GM21576 (cell line): ENCODE measurements around the gene RMRP.

Source experiments
- ATAC-seq: cut with Tn5 transposase; IDR thresholded peaks from one replicate; pipeline ENCODE4 v1.9.1; 2021; ENCODE audit warnings: mild to moderate bottlenecking, moderate library complexity; ENCODE audit not compliant: unreplicated experiment

The RMRP gene

DNA sequence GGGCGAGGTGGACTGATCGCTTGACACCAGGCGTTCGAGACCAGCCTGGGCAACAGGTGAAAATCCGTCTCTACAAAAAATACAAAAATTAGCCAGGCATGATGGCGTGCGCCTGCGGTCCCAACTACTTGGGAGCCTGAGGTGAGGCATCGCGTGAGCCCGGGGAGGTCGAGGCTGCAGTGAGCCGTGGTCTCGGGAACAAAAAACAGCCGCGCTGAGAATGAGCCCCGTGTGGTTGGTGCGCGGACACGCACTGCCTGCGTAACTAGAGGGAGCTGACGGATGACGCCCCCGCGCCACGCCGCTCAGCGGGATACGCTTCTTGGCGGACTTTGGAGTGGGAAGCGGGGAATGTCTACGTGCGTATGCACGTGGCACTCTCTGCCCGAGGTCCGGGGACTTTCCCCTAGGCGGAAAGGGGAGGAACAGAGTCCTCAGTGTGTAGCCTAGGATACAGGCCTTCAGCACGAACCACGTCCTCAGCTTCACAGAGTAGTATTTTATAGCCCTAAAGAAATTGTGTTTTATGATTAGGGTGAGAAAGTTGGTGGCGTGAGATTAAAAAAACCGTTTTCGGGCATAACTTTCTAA is at the start of gene RMRP:
Gene RMRP (minus strand): TSS at position 474 of the 591 bp plus-strand sequence.
- peak; percentile 85 for ATAC-seq

DNA sequence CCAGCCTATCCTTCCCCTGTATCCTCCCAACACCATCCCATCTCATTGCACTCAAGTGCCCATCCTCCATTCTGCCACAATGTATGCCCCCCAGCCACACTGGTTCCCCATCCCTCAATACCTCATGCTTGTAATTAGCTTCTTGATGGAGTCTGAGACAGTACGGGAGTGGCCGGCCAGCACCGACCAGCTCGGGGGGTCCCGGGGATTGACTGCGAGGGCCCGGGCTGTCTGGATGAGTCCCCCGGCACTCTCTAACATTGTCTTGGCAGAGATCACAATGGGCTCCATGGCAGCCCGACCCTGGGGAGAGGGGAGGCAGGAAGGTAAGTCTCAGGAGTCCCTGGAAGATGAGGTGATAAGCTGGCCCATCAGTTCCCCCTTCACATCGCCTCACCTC is 49.1 kb upstream of the RMRP start:
- no peak for ATAC-seq

DNA sequence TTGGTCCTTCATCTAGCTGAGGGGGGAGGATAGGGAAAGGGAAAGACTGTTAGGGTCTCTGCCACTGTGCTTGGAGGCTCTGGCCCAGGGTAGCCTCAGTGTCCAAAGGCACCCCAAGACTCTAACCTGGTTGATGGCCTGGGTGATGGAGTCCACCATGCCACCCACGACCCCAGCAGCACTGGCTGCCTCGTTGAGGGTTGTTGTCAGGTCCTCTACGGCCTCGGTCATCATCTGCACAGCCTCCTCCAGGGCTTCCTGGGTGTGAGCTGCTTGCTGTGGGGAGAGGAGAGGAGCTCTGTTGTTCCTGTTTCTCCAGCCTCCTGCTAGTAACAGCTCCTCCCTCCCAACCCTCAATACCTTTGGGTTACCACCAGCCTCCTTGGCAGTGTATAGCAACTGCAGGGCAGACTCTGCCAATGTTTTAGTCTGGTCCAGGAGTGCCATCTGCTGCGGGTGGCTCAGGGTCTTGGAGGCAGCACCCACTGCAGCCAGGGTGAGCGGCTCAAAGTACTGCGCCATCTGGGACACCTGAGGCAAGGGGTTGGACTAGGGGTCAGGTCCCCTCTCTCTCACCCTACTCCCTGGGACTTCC is 48.1 kb upstream of the RMRP start:
- no peak for ATAC-seq

DNA sequence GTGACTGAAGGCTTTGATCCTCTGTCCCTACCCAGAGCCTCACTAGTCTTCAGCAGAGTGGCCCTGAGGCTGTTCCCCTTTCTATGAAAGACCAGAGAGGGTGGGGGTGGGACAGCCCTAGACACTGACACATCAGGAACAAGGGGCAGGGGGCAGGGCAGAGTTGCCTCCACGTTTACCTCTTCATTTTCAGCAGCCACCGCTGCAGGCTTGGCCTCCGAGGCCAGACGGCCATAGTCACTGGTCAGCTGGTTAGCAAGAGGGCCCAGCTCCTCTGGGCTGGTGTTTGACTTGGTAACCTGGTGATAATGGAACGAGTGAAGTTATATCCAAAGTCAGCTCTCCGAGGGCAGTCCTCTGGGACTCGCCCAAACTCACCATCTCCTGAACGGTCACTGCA is 47.6 kb upstream of the RMRP start:
- ATAC-seq = no peak

DNA sequence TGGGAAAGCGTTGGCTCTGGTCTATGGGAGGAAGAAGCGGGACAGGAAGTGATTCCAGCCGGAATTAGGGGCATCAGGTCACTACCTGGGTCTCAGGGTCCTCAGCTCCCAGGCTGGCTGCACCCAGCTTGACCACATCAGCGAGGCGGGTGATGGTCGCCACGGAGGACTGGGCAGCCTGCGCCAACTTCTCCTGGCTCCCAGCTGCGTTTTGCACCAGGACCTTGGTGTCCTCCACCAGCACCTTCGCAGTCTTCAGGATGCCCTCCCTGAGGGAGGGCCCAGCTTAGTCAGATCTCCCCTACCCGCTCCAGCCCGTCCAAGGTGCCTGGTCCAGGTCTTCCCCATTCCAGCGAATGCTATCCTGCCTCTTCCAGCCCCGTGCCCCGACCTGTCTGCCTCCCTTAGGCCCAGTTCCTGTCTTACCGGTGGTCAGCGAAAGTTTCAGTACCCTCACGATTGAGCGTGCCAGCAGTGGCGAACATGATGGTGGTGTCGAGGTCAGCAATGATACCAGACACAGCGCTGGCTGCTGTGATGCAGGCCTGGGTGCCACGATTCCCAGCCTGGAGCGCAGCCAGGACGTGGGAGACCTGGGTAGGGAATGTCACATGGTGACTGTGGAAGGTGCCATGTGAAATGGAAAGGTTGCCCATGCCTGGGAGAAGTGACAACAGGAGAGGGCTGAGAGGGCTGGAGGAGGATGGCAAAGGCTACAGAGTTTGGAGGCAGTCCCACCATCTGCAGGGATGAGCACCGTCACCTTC is 46.3 kb upstream of the RMRP start:
- no peak for ATAC-seq

DNA sequence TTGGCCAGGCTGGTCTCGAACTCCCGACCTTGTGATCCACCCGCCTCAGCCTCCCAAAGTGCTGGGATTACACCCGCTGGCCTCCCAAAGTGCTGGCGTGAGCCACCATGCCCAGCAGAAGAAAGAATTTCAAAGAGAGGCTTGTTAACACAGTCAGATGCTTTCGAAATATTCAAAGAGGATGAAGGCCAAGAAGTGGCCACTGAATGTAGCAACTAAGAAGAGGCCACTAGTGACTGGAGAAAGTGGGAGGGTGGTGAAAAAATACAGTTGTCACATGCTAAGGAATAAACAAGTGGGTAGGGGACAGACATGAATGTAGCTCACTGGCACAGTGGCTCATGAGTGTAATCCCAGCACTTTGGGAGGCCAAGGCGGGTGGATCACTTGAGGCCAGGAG is 44.9 kb upstream of the RMRP start:
- no peak for ATAC-seq

DNA sequence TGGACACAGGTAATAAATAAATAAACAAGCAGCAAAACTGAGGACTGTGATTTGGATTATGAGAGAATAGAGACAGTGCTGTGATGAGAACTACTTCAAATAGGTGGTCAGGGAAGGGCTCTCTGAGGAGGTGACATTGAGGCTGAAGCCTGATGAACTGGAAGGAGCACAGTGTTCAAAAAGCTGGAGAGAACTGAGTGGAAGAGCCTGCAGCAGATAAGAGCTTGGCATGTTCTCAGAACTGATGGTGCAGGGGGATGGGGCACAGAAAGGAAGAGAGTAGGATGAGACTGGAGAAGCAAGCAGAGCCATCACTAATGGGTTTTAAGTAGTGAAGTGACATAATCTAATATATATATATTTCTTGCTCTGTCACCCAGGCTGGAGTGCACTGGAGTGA is 43.1 kb upstream of the RMRP start:
- no peak for ATAC-seq

DNA sequence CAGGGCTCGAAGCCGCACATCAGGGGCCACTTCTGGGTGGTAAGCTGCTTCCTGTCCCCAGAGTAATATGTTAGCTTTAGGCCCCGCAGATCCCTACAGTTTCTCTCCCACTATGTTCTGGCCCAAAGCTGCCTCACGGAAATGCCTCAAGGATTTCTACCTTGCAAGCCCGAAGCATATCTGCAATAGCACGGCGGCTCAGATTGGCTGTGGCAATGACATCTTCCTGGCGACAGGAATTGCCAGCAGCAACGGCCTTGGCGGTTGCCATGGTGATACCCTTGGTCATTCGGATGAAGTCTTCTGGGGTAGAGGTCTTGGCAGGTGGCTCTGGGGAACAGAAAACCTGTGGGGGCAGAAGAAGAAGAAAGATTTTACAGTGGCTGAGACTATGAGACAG is 42.2 kb upstream of the RMRP start:
- no peak for ATAC-seq

DNA sequence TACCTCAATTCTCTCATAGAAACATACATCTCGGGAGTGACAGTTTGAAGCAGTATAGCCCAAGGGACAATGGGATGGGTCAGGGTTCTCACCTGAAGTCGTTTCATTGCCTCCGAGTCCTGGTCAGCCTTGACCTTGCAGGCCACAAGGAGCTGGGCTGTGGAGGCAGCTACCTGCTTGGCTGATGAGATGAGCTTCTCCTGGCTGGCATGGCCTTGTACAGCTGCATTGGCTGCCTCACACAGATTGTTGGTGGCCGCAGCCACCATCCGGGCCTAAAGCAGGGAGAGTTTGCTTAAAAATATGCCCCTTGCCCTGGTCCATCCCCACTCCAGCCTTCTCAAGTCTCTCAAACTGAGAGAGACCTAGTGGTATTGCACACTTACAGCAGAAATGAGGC is 40.4 kb upstream of the RMRP start:
- no peak for ATAC-seq

DNA sequence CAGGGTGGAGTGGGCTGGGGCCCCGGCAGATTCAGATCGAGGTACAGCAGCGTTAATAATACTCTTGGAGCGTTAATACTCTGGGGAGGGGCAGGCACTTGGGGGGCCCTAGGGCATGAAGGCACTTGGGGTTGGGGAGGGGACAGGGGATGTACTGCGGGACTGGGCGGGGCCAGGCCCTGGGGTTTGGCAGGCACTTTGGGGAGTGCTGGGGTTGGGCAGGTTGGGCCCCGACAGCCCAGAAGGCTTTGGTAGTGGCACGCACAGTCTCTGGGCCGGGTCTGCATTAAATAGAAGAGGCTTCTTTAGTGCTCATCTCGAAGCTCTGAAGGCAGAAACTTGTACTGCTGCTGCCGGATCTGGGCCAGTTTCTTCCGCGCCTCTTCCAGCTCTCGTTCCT is 39.7 kb upstream of the RMRP start:
- no peak for ATAC-seq

DNA sequence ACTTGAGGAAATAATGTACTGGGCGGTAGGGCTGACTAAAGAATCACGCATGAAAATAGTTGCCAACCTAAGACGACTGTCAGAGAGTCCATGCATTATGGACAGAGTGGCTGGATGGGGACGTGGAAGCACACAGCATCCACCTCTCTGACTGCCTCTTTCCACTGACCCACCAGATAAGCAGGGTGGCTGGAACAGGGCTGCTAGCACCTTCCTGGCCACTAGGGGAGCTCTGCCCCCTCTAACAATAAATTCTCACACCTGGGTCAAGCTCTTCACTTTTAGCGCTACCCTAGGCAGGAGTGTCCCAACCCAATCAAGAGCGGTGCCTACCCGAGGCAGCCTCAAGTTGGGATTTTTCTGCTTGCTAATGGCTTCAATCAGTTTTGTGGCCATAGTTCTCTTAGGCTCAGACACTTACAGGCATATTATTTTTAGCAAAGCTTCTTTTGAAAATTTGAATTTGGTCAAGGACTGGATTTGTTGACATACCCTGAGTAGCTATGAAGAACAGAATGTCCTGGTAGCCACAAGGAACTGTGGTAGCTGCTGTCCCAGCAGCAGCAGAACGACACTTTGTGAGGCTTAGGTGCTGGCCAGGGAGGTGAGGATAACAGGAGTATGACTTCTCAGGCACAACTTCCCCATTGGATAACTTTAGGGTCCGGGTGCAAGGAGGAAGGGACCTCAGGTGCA is 38.8 kb upstream of the RMRP start:
- ATAC-seq = peak; percentile 81

DNA sequence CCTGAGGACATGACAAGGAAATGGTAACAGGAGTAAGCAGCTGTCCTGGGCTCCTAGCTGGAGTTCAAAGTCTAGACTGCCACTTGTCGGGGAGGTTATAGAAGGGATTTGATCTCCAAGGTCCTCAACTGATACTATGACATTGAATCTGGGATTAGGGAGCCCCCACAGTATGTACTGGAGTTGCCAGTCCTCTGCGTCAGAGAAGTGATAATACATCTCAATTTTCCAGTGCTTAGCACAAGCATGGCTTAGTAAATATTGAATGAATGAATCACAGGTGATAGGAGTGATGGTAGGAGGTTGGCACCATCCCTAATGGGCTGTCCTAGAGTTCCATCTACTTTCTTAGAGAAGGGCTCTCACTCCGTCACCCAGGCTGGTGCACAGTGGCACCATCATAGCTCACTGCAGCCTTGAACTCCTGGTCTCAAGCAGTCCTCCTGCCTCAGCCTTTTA is 38.2 kb upstream of the RMRP start:
- ATAC-seq = no peak

DNA sequence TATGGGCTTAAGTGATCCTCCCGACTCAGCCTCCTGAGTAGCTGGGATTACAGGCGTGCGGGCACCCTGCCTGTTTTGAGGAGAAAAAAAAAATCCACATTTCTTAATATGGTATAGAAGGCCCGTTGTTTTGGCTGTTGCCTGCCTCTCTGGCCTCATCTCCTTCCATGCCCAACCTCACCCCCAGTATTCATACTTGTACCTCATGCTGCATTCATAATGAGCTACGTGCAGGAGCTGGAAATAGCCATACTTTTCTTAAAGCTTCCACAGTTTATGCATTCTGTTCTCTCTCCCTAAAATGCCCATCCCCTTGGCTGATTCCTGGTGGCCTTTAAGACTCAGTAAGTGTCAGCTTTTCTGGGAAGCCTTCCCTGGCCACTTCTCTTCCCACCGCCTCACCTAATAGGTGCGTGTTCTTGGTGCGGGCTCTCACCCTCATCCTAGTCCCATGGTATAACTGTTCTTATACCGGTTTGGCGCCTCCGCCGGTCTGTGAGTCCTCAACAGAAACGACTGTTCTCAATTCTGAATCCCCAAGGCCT is 34.0 kb upstream of the RMRP start:
- ATAC-seq = no peak

DNA sequence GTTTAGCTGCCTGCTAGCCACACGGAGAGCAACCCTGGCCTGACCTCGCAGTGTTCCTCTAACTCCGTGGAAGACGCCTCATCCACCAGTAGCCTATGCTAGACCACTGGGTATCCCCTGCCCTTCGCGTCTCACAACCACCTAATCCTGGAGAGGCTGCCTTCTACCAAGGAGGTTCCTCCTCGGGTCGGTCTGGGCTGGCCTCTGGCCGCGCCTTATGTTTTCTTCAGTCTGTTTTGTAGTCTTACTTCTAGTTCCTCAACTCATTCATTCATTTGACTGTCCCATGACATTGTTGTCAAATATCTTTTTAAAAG is 33.5 kb upstream of the RMRP start:
- ATAC-seq = no peak

DNA sequence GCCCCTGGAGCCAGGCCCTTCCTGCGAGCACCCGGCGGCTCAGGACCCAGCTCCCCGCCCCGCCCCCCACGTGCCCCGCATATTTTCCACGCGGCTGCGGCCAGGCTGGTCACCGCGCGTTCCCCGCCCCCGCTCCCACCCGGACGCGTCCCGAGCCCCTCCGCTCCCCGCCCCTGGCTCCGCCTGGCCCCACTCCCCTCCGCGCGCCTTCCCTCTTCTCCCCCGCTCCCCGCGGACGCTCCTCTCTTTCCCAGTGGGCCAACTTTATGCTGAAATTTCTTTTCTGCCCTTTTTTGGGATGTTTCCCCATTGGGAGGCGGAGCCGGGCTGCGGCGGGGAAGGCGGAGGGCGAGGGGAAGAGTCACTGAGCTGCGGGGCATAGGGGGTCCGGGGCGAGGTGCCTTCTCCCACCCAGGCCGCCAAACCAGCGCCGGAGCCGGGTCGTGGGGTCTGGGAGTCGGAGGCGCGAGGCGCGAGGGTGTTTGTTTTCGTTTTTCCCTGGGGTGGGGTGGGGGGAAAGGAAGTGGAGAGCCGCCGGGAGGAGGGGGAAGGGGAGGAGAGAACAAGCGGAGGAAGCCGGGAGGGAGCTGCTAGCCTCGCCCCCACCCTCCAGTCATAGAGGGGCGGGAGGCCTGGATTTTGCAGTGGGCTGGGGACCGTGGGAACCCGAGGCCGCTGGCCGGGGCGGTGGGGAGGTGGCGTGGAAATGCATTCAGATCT is 33.0 kb upstream of the RMRP start:
- ATAC-seq = no peak

DNA sequence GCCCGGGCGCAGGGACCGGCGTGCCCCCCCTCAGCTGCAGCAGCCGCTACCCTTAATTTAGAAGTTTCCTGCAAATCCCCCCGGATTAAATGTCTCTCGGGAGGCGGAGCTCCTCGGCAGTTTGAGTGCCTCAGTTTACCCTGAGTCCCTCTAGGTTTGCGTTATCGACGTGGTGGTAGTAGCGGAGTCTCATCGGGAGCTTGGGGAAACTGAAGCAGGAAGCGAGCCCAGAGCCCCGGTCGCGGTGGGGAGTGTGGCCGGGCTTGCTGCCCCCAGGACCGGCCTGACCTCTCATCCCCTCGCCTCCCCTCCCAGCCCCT is 32.4 kb upstream of the RMRP start:
- ATAC-seq = no peak

DNA sequence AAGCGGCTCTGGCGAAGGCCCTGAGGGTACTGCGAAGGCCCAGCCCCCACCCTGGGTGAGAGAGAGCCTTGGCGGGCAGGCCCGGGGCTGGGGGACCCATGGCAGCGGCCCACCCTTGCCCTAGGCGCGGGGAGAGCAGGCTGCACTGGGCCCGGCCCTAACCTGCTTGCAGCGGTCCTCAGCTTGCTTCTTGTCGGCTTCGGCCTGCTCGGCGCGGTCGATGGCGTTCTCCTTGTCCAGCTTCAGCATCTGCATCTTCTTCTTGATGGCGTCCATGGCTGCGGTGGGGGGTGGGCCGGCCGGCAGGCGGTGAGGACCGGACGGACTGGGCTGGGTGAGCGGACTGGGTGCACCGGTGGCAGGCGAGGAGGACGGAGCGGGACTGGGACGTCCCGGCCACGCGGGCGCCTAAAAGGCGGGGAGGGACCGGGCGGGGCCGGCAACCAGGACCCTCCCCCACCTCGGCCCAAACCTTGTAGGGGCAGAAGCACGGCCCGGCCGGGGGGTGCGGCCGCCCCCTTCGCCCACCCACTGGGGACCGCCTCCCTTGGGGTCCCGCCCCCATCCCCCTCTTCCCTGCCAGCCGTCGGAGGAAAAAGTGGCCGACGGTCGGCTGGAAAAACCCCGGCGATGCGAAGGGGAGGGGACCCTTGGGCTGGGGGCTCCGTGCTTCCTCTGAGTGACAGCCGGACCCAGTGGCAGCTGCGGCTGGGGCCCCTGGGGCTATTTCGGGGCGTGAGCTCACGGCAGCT is 31.9 kb upstream of the RMRP start, which contains the start of gene TPM2:
Gene TPM2 (minus strand): TSS at position 384 of the 752 bp plus-strand sequence. CDS start 108 bp downstream, at position 276.
- ATAC-seq = no peak

DNA sequence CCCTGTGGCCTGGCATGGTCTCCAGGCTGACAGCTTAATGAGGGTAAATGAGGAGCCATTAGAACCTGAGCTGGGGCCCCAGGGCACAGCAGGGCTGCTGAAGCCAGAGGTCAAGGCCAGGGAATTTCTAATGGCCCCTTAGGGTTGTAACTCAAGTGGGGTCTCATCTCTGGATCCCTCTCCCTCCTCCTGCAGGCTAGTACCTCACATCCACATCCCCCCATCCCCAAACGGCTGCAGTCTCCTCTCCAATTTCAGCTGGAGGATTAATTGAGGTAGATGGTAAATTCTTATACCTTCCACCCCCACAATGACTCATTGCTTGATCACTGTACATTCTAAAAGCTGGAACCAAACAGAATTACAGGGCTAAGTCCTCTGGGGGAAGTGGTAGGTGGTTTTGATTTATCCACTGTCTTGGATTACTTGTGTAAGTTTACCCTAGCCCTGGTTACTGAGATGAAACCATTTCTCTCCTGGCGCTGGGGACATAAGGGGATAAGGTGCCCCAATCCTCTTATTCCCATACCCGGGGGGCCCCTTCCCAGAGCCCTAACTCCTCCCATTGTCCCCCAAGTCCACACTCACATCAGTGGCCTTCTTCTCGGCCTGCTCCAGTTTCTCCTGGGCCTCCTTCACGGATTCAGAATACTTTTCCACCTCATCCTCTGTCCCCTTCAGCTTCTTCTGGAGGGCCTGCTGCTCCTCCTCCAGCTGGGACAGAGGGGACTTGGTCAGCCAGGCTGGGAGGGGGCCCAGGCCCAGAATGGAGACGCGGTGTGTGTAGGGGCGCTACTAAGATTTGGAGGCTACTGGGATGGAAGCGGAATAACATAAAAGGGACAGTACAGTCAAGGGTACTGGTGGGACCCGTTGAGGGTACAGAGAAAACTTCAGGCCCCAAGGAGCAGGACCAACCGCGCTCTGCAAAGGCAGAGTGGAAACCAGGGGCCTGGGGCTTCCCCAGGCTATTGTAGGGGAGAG is 31.0 kb upstream of the RMRP start:
- ATAC-seq = no peak

DNA sequence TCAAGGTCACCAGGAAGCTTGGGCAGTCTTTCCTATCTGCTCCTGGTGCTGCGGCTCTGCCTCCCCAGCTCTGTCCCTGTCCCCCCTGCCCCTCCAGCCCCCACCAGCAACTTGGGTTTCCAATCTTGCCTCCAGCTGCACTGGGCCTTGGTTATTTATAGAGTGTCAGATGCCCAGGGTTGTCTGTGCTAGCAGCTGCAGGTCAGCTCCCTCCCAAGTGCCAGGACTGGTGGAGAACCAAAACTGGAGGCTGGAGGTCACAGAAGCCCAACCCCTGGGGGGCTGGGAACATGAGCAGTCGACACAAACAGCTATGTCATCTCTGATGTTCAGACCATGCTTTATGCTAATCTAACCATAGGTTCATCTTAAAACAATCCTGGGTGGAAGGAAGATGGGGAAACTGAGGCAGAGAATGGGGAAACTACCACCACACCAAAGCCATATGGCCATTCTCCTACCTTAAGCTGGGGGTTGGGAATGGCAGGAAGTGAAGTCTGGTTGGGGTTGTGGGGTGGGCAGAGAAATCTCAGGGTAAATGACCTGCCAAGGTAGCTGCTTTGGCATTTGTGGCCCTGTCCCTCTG is 30.2 kb upstream of the RMRP start:
- no peak for ATAC-seq
